ENCODE results near the gene PPIL1.

The PPIL1 gene

DNA sequence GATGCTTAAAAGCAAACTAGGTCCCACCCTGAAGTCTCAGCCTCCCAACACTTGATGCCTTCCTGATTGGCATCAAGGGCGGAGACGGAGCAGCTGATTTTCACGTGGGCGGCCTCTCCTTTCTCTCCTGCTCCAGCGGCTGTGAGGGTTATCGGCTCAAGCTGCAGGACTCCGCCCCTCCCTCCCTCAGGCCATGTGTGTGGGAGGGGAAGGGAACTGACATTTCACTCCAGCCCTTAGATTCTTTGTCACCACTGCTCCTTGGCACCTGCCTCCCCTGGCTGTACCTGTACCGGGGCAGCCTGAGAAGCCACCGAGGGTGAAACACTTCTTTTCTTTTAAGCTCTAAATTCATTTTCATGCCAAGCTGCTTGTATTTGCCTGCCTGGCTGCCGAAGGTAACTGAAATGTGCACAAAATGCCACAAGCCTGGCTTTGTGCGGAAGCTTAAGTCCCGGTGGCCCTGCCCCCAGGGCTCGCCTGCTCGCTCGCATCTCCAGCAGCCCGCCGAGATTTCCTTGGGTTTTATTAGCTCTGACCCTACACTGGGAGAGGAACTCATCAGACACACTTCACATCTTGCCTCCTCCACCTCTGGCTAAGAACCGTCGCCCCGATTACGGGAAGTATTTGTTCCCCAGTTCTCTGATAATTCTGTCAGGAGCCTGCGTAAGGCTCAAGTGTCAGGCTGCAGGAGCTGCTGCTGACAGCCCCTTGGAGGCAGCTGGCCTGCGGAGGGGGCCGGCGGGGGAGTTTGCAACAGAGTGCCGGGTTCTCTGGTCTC, 25.8 kb downstream of the PPIL1 start:
- Histone ChIP-seq H4K20me1 (ENCODE audit: insufficient read depth) (no peaks in the 10 kb centered on the region), H3K27ac (no peak overlapping the region), H2AFZ (ENCODE audit: low read depth) (no peak overlapping the region), H3K4me3 (IDR thresholded peaks at IDR 0.05; ENCODE audit: insufficient read depth, low read depth, low read length) (no peak overlapping the region), H3K9ac (no peak overlapping the region), H3K4me2 (no peak overlapping the region), H3K4me1 (ENCODE audit: low read depth, poor library complexity, severe bottlenecking) (no peaks in the 10 kb centered on the region), H3K27me3 (ENCODE audit: insufficient read depth, low read depth) (no peaks in the 10 kb centered on the region), H3K79me2 (ENCODE audit: insufficient read depth, low read depth) (no peaks in the 10 kb centered on the region), H3K36me3 (ENCODE audit: insufficient read depth) (no peaks in the 10 kb centered on the region)
- TF ChIP-seq, protein P1, sequence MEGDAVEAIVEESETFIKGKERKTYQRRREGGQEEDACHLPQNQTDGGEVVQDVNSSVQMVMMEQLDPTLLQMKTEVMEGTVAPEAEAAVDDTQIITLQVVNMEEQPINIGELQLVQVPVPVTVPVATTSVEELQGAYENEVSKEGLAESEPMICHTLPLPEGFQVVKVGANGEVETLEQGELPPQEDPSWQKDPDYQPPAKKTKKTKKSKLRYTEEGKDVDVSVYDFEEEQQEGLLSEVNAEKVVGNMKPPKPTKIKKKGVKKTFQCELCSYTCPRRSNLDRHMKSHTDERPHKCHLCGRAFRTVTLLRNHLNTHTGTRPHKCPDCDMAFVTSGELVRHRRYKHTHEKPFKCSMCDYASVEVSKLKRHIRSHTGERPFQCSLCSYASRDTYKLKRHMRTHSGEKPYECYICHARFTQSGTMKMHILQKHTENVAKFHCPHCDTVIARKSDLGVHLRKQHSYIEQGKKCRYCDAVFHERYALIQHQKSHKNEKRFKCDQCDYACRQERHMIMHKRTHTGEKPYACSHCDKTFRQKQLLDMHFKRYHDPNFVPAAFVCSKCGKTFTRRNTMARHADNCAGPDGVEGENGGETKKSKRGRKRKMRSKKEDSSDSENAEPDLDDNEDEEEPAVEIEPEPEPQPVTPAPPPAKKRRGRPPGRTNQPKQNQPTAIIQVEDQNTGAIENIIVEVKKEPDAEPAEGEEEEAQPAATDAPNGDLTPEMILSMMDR (conservative IDR thresholded peaks at IDR 0.05; ENCODE audit: low read depth, low read length): no peak

DNA sequence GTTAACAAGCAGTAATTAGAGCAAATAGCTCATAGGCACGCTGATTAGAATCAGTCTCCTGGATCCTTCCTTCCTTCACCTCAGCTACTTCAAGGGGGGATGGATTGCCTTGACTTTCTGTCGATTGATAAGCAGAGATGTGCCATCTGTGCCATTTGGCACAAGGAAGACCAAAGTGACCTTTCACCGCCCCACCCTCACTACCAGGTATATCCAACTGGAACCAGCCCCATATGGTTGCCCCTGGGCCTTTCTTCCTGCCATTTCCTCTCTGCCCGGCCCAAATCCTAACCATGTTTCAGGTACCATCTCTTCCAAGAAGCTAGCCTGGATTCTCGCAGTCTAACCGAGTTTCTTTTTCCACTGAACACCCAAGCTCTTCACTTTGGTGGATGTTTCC, 26.6 kb downstream of the PPIL1 start:
- no peaks in the 10 kb centered on the region for H4K20me1 ChIP-seq (ENCODE audit: insufficient read depth)
- no peaks in the 10 kb centered on the region for H3K79me2 ChIP-seq (ENCODE audit: insufficient read depth, low read depth)
- no peak overlapping the region for H3K4me2 ChIP-seq
- no peaks in the 10 kb centered on the region for H3K36me3 ChIP-seq (ENCODE audit: insufficient read depth)
- H3K9ac ChIP-seq: no peak overlapping the region
- H3K4me1 ChIP-seq (ENCODE audit: low read depth, poor library complexity, severe bottlenecking): no peaks in the 10 kb centered on the region
- no peak overlapping the region for H2AFZ ChIP-seq (ENCODE audit: low read depth)
- no peak overlapping the region for H3K4me3 ChIP-seq (IDR thresholded peaks at IDR 0.05; ENCODE audit: insufficient read depth, low read depth, low read length)
- H3K27ac ChIP-seq: no peak overlapping the region
- no peaks in the 10 kb centered on the region for H3K27me3 ChIP-seq (ENCODE audit: insufficient read depth, low read depth)
- TF ChIP-seq, protein P1 (conservative IDR thresholded peaks at IDR 0.05; ENCODE audit: low read depth, low read length): no peak

DNA sequence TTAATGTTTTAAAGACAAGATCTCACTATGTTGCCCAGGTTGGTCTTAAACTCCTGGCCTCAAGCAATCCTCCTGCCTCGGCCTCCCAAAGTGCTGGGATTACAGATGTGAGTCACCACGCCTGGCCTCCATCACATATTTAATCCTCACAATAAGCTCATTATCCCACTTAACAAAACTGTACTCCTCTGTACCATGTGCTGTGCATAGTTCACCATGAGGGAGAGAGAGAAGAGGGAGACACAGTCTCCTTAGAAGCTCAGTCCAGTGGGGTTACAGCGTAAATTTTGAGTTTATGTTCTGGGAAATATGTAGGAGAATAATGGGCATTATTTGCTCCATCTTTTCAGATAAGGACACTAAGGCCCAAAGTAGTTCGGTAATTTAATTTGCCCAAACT, 27.5 kb downstream of the PPIL1 start:
- H3K27me3 ChIP-seq (ENCODE audit: insufficient read depth, low read depth): no peaks in the 10 kb centered on the region
- no peak overlapping the region for H2AFZ ChIP-seq (ENCODE audit: low read depth)
- H3K79me2 ChIP-seq (ENCODE audit: insufficient read depth, low read depth): no peaks in the 10 kb centered on the region
- H3K4me3 ChIP-seq (IDR thresholded peaks at IDR 0.05; ENCODE audit: insufficient read depth, low read depth, low read length): no peak overlapping the region
- H3K4me1 ChIP-seq (ENCODE audit: low read depth, poor library complexity, severe bottlenecking): no peaks in the 10 kb centered on the region
- H3K27ac ChIP-seq: no peak overlapping the region
- TF ChIP-seq, protein P1 (conservative IDR thresholded peaks at IDR 0.05; ENCODE audit: low read depth, low read length): no peak
- H4K20me1 ChIP-seq (ENCODE audit: insufficient read depth): no peaks in the 10 kb centered on the region
- no peaks in the 10 kb centered on the region for H3K36me3 ChIP-seq (ENCODE audit: insufficient read depth)
- no peak overlapping the region for H3K9ac ChIP-seq
- no peak overlapping the region for H3K4me2 ChIP-seq

DNA sequence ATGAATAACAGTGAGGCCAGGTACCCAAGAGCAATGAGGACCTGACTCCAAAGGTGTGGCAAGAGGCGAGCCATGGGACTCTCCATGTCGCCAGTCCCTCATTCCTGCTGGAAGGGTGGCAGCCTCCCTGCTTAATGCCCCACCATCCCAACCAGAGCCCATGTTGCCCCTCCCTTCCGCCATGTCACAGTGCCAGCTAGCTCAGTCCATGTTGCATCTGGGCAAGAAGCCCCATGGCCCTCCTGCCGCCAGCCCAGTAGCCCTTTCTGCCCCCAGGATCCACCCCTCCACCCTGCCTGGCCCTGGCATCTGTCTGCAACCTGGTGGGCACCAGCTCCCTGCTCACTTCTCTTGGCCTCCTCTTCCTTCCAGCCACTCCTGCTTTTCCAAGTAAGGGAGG, 29.4 kb downstream of the PPIL1 start:
- TF ChIP-seq, protein P1 (conservative IDR thresholded peaks at IDR 0.05; ENCODE audit: low read depth, low read length): no peak
- Histone ChIP-seq H3K4me3 (IDR thresholded peaks at IDR 0.05; ENCODE audit: insufficient read depth, low read depth, low read length) (no peak overlapping the region), H3K36me3 (ENCODE audit: insufficient read depth) (no peaks in the 10 kb centered on the region), H3K27me3 (ENCODE audit: insufficient read depth, low read depth) (no peaks in the 10 kb centered on the region), H4K20me1 (ENCODE audit: insufficient read depth) (no peaks in the 10 kb centered on the region), H3K79me2 (ENCODE audit: insufficient read depth, low read depth) (no peaks in the 10 kb centered on the region), H3K9ac (no peak overlapping the region), H2AFZ (ENCODE audit: low read depth) (no peak overlapping the region), H3K4me1 (ENCODE audit: low read depth, poor library complexity, severe bottlenecking) (no peaks in the 10 kb centered on the region), H3K27ac (no peak overlapping the region), H3K4me2 (no peak overlapping the region)
